HG03460 (cell line): ENCODE measurements around the gene GPATCH4.
A peak's percentile ranks its signal among the peaks of the same experiment; 100 is the strongest.
"Not testable (repeated sequence)": the region's sequence is repeated elsewhere in the genome, so short reads cannot be mapped to it uniquely, and the experiment has no call there.

ENCODE experiments used
- ATAC-seq: cut with Tn5 transposase; IDR thresholded peaks from one replicate; pipeline ENCODE4 v1.9.1; 2021; ENCODE audit not compliant: unreplicated experiment

GPATCH4 gene

GRCh38 chr1:156627313-156627880, 26.1 kb upstream of the GPATCH4 start:
- ATAC-seq = no peak

GRCh38 chr1:156626079-156626438, 24.8 kb upstream of the GPATCH4 start:
- ATAC-seq = no peak

- no peak for ATAC-seq
Observed at GRCh38 chr1:156625436-156626078, 24.3 kb upstream of the GPATCH4 start.

- no peak for ATAC-seq
Observed at GRCh38 chr1:156624814-156625435, 23.6 kb upstream of the GPATCH4 start.

- no peak for ATAC-seq
Observed at GRCh38 chr1:156623946-156624813, 22.9 kb upstream of the GPATCH4 start.

GRCh38 chr1:156622581-156623297, 21.5 kb upstream of the GPATCH4 start:
- ATAC-seq = no peak

- ATAC-seq = no peak
Observed at GRCh38 chr1:156619582-156619955, 18.3 kb upstream of the GPATCH4 start.

GRCh38 chr1:156618853-156619581, 17.7 kb upstream of the GPATCH4 start, which contains the start of gene HAPLN2:
Gene HAPLN2 (plus strand): TSS chr1:156619415. CDS start chr1:156623491, 4,076 bp downstream.
- ATAC-seq = no peak

- no peak for ATAC-seq
Observed at GRCh38 chr1:156616463-156616862, 15.2 kb upstream of the GPATCH4 start.

- ATAC-seq = no peak
Observed at GRCh38 chr1:156615946-156616345, 14.7 kb upstream of the GPATCH4 start.

GRCh38 chr1:156612666-156613065, 11.4 kb upstream of the GPATCH4 start:
- ATAC-seq = no peak

- ATAC-seq = not testable (repeated sequence)
Observed at GRCh38 chr1:156610072-156610471, 8.8 kb upstream of the GPATCH4 start.

GRCh38 chr1:156608981-156609380, 7.7 kb upstream of the GPATCH4 start:
- ATAC-seq = no peak

GRCh38 chr1:156608036-156608674, 6.9 kb upstream of the GPATCH4 start:
- ATAC-seq = no peak

GRCh38 chr1:156607344-156607743, 6.1 kb upstream of the GPATCH4 start:
- not testable (repeated sequence) for ATAC-seq

GRCh38 chr1:156602557-156602993, 1.3 kb upstream of the GPATCH4 start:
- no peak for ATAC-seq

GRCh38 chr1:156601892-156602291, 613 bp upstream of the GPATCH4 start:
- ATAC-seq = no peak

- no peak for ATAC-seq
Observed at GRCh38 chr1:156600733-156601121, 552 bp downstream of the GPATCH4 start.

- ATAC-seq = peak; percentile 53
Observed at GRCh38 chr1:156599811-156600210, 1.5 kb downstream of the GPATCH4 start.
